Measurements from ENCODE around the gene PSORS1C2.

Gene PSORS1C2

GRCh38 chr6:31139599-31139998, 733 bp upstream of the PSORS1C2 start:
- TF ChIP-seq SUZ12 (IDR thresholded peaks at IDR 0.05; ENCODE audit: extremely low read depth, insufficient read depth, insufficient read length) (no peak), YY1 (IDR thresholded peaks at IDR 0.05; ENCODE audit: insufficient read depth, insufficient read length) (no peak), ZNF274 (IDR thresholded peaks at IDR 0.05; ENCODE audit: low read depth, low read length) (no peak)
- Histone ChIP-seq H3K36me3 (ENCODE audit: insufficient read depth, insufficient read length, low read length) (peaks cover 24% of the 10 kb centered on the region), H3K9me3 (ENCODE audit: insufficient read depth, low read length) (no peaks in the 10 kb centered on the region), H3K4me3 (ENCODE audit: insufficient read length, low read depth) (no peak overlapping the region), H3K9ac (ENCODE audit: insufficient read length, low read depth) (peak overlapping the region; percentile 28), H3K27me3 (ENCODE audit: insufficient read depth, insufficient read length) (no peaks in the 10 kb centered on the region), H3K4me1 (ENCODE audit: insufficient read depth, insufficient read length) (peaks cover 6% of the 10 kb centered on the region)
- peak; percentile 80 for DNase-seq (ENCODE audit: low read depth, low spot score)

- Histone ChIP-seq H3K4me1 (ENCODE audit: insufficient read depth, insufficient read length) (peaks cover 6% of the 10 kb centered on the region), H3K9ac (ENCODE audit: insufficient read length, low read depth) (no peak overlapping the region), H3K4me3 (ENCODE audit: insufficient read length, low read depth) (no peak overlapping the region), H3K36me3 (ENCODE audit: insufficient read depth, insufficient read length, low read length) (no peaks in the 10 kb centered on the region), H3K27me3 (ENCODE audit: insufficient read depth, insufficient read length) (no peaks in the 10 kb centered on the region), H3K9me3 (ENCODE audit: insufficient read depth, low read length) (no peaks in the 10 kb centered on the region)
- no peak for DNase-seq (ENCODE audit: low read depth, low spot score)
- TF ChIP-seq ZNF274 (IDR thresholded peaks at IDR 0.05; ENCODE audit: low read depth, low read length) (no peak), SUZ12 (IDR thresholded peaks at IDR 0.05; ENCODE audit: extremely low read depth, insufficient read depth, insufficient read length) (no peak), YY1 (IDR thresholded peaks at IDR 0.05; ENCODE audit: insufficient read depth, insufficient read length) (no peak)
These were observed 3.2 kb downstream of the PSORS1C2 start for GRCh38 chr6:31135710-31136109.

DNA sequence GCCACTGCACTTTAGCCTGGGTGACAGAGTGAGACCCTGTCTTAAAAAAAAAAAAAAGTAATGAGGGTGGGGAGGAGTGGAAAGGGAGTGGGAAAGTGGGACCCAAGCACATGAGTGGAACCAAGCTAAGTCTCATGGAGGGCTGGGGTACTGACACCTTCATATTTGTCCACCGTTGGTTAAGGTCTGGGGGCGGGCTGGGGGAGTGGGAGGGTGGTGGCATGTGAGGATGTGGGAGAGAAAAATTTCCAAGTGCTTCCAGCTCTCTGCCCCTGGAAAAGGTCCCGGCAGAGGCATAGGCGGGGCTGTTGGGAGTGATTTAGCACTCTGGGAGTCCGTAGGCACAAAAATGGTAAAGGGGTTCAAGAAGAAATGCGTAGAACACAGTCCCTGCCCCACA, 6.1 kb downstream of the PSORS1C2 start:
- Histone ChIP-seq H3K36me3 (ENCODE audit: insufficient read depth, insufficient read length, low read length) (no peaks in the 10 kb centered on the region), H3K4me1 (ENCODE audit: insufficient read depth, insufficient read length) (peaks cover 2% of the 10 kb centered on the region), H3K4me3 (ENCODE audit: insufficient read length, low read depth) (no peak overlapping the region), H3K9me3 (ENCODE audit: insufficient read depth, low read length) (no peaks in the 10 kb centered on the region), H3K9ac (ENCODE audit: insufficient read length, low read depth) (no peak overlapping the region), H3K27me3 (ENCODE audit: insufficient read depth, insufficient read length) (no peaks in the 10 kb centered on the region)
- TF ChIP-seq ZNF274 (IDR thresholded peaks at IDR 0.05; ENCODE audit: low read depth, low read length), result no peak
- TF ChIP-seq SUZ12 (IDR thresholded peaks at IDR 0.05; ENCODE audit: extremely low read depth, insufficient read depth, insufficient read length), result no peak
- TF ChIP-seq YY1 (IDR thresholded peaks at IDR 0.05; ENCODE audit: insufficient read depth, insufficient read length), result no peak
- DNase-seq (ENCODE audit: low read depth, low spot score), result no peak

DNA sequence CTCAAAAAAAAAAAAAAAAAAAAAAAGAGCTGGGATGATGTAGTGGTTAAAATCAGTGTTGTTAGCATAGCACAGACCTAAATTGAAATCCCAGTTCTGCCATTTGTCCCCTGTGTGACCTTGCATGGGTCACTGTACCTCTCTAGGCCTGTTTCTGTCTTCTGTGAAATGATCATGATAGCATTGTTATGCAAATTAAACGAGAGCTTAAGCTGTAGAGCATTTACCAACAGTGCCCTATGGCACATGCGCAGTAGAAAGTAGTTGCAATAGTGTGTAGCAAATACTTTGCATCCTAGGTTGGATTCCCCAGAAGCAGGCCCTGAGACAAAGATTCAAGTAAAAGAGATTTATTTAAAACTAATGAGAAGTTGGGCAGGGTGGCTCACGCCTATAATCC, 7.3 kb downstream of the PSORS1C2 start:
- no peak overlapping the region for H3K9ac ChIP-seq (ENCODE audit: insufficient read length, low read depth)
- no peak overlapping the region for H3K4me3 ChIP-seq (ENCODE audit: insufficient read length, low read depth)
- DNase-seq (ENCODE audit: low read depth, low spot score), result no peak
- no peaks in the 10 kb centered on the region for H3K9me3 ChIP-seq (ENCODE audit: insufficient read depth, low read length)
- TF ChIP-seq SUZ12 (IDR thresholded peaks at IDR 0.05; ENCODE audit: extremely low read depth, insufficient read depth, insufficient read length) (no peak), ZNF274 (IDR thresholded peaks at IDR 0.05; ENCODE audit: low read depth, low read length) (no peak), YY1 (IDR thresholded peaks at IDR 0.05; ENCODE audit: insufficient read depth, insufficient read length) (no peak)
- H3K27me3 ChIP-seq (ENCODE audit: insufficient read depth, insufficient read length), result no peaks in the 10 kb centered on the region
- H3K36me3 ChIP-seq (ENCODE audit: insufficient read depth, insufficient read length, low read length), result no peaks in the 10 kb centered on the region
- peaks cover 6% of the 10 kb centered on the region for H3K4me1 ChIP-seq (ENCODE audit: insufficient read depth, insufficient read length)

DNA sequence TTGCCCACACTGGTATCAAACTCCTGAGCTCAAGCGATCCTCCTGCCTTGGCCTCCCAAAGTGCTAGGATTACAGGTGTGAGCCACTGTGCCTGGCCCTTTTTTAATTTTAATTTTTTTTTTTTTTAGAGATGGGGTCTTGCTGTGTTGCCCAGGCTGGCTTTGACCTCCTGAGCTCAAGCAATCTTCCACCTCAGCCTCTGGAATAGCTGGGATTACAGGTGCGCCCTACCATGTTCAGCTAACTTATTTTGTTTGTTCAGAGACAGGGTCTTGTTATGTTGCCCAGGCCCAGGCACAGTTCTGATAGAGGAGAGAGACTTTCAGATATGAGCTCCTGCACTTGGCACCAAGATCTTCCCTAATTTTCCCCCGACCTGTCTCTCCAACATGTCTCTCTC, 8.1 kb downstream of the PSORS1C2 start:
- peaks cover 12% of the 10 kb centered on the region for H3K4me1 ChIP-seq (ENCODE audit: insufficient read depth, insufficient read length)
- TF ChIP-seq ZNF274 (IDR thresholded peaks at IDR 0.05; ENCODE audit: low read depth, low read length) (no peak), YY1 (IDR thresholded peaks at IDR 0.05; ENCODE audit: insufficient read depth, insufficient read length) (no peak), SUZ12 (IDR thresholded peaks at IDR 0.05; ENCODE audit: extremely low read depth, insufficient read depth, insufficient read length) (no peak)
- H3K27me3 ChIP-seq (ENCODE audit: insufficient read depth, insufficient read length), result no peaks in the 10 kb centered on the region
- no peaks in the 10 kb centered on the region for H3K9me3 ChIP-seq (ENCODE audit: insufficient read depth, low read length)
- DNase-seq (ENCODE audit: low read depth, low spot score), result no peak
- no peak overlapping the region for H3K9ac ChIP-seq (ENCODE audit: insufficient read length, low read depth)
- H3K36me3 ChIP-seq (ENCODE audit: insufficient read depth, insufficient read length, low read length), result peaks cover 3% of the 10 kb centered on the region
- H3K4me3 ChIP-seq (ENCODE audit: insufficient read length, low read depth), result no peak overlapping the region

- H3K9ac ChIP-seq (ENCODE audit: insufficient read length, low read depth), result no peak overlapping the region
- no peaks in the 10 kb centered on the region for H3K27me3 ChIP-seq (ENCODE audit: insufficient read depth, insufficient read length)
- DNase-seq (ENCODE audit: low read depth, low spot score), result no peak
- peaks cover 3% of the 10 kb centered on the region for H3K36me3 ChIP-seq (ENCODE audit: insufficient read depth, insufficient read length, low read length)
- no peak overlapping the region for H3K4me3 ChIP-seq (ENCODE audit: insufficient read length, low read depth)
- TF ChIP-seq SUZ12 (IDR thresholded peaks at IDR 0.05; ENCODE audit: extremely low read depth, insufficient read depth, insufficient read length), result no peak
- TF ChIP-seq YY1 (IDR thresholded peaks at IDR 0.05; ENCODE audit: insufficient read depth, insufficient read length), result no peak
- no peak for TF ChIP-seq ZNF274 (IDR thresholded peaks at IDR 0.05; ENCODE audit: low read depth, low read length)
- peaks cover 12% of the 10 kb centered on the region for H3K4me1 ChIP-seq (ENCODE audit: insufficient read depth, insufficient read length)
- H3K9me3 ChIP-seq (ENCODE audit: insufficient read depth, low read length), result no peaks in the 10 kb centered on the region
These were observed 9.7 kb downstream of the PSORS1C2 start for GRCh38 chr6:31129130-31129529.

- H3K4me1 ChIP-seq (ENCODE audit: insufficient read depth, insufficient read length), result peaks cover 12% of the 10 kb centered on the region
- TF ChIP-seq ZNF274 (IDR thresholded peaks at IDR 0.05; ENCODE audit: low read depth, low read length), result no peak
- no peak for TF ChIP-seq SUZ12 (IDR thresholded peaks at IDR 0.05; ENCODE audit: extremely low read depth, insufficient read depth, insufficient read length)
- TF ChIP-seq YY1 (IDR thresholded peaks at IDR 0.05; ENCODE audit: insufficient read depth, insufficient read length), result no peak
- H3K36me3 ChIP-seq (ENCODE audit: insufficient read depth, insufficient read length, low read length), result peaks cover 3% of the 10 kb centered on the region
- no peaks in the 10 kb centered on the region for H3K9me3 ChIP-seq (ENCODE audit: insufficient read depth, low read length)
- H3K9ac ChIP-seq (ENCODE audit: insufficient read length, low read depth), result no peak overlapping the region
- DNase-seq (ENCODE audit: low read depth, low spot score), result no peak
- H3K27me3 ChIP-seq (ENCODE audit: insufficient read depth, insufficient read length), result no peaks in the 10 kb centered on the region
- H3K4me3 ChIP-seq (ENCODE audit: insufficient read length, low read depth), result no peak overlapping the region
These were observed 10.7 kb downstream of the PSORS1C2 start for GRCh38 chr6:31128093-31128676.
